OCI-LY1 (cell line): Measurements from ENCODE around the gene ZNF471.

Experiments used
- H2AFZ ChIP-seq: fragments of 200-600 bp; sonication (generic), shearing (Covaris generic); 2 replicates; pipeline ENCODE4 v1.6.0; 2014; ENCODE audit warnings: antibody characterized with exemption, mild to moderate bottlenecking, low read length
- H3F3A ChIP-seq: fragments of 200-600 bp; sonication (generic), shearing (Covaris generic); 2 replicates; pipeline ENCODE4 v1.6.0; 2014; ENCODE audit warnings: mild to moderate bottlenecking, antibody characterized with exemption, low read length, moderate library complexity; ENCODE audit not compliant: insufficient read depth
- H3K27ac ChIP-seq: fragments of 200-600 bp; sonication (generic); 2 replicates; pipeline ENCODE4 v1.5.1; 2014; ENCODE audit warnings: low read length, mixed run types, mild to moderate bottlenecking, low read depth; ENCODE audit not compliant: poor library complexity, severe bottlenecking
- H3K27me3 ChIP-seq: fragments of 200-600 bp; sonication (generic); 2 replicates; pipeline ENCODE4 v1.6.0; 2014; ENCODE audit warnings: antibody characterized with exemption, mild to moderate bottlenecking, low read length, moderate library complexity; ENCODE audit not compliant: insufficient read depth
- H3K36me3 ChIP-seq: fragments of 200-600 bp; sonication (generic); 2 replicates; pipeline ENCODE4 v1.6.1; 2014; ENCODE audit warnings: mild to moderate bottlenecking, antibody characterized with exemption, low read length, moderate library complexity, mixed read lengths; ENCODE audit not compliant: insufficient read depth
- H3K4me1 ChIP-seq: fragments of 200-600 bp; sonication (generic); 2 replicates; pipeline ENCODE4 v1.5.1; 2014; ENCODE audit warnings: mild to moderate bottlenecking, low read length, moderate library complexity; ENCODE audit not compliant: insufficient read depth, severe bottlenecking
- H3K4me2 ChIP-seq: fragments of 200-600 bp; sonication (generic), shearing (Covaris generic); 2 replicates; pipeline ENCODE4 v1.6.1; 2014; ENCODE audit warnings: low read length
- H3K4me3 ChIP-seq: fragments of 200-600 bp; sonication (generic); 2 replicates; pipeline ENCODE4 v1.5.1; 2014; ENCODE audit warnings: low read length, low read depth, mild to moderate bottlenecking, mixed read lengths; ENCODE audit not compliant: poor library complexity, severe bottlenecking
- H3K79me2 ChIP-seq: fragments of 200-600 bp; shearing (Covaris generic); 2 replicates; pipeline ENCODE4 v1.6.1; 2016; ENCODE audit warnings: mixed run types, low read length, mixed read lengths; ENCODE audit not compliant: insufficient read depth
- H3K9ac ChIP-seq: fragments of 200-600 bp; sonication (generic), shearing (Covaris generic); 2 replicates; pipeline ENCODE4 v1.6.1; 2014; ENCODE audit warnings: mild to moderate bottlenecking, low read length, mixed read lengths
- H3K9me2 ChIP-seq: fragments of 200-600 bp; sonication (generic), shearing (Covaris generic); 2 replicates; pipeline ENCODE4 v1.6.1; 2014; ENCODE audit warnings: low read depth, mild to moderate bottlenecking, low read length, mixed read lengths
- H3K9me3 ChIP-seq: fragments of 200-600 bp; shearing (Covaris generic); 2 replicates; pipeline ENCODE4 v1.6.1; 2014; ENCODE audit warnings: low read length, mixed read lengths
- H4K20me1 ChIP-seq: fragments of 200-600 bp; sonication (generic), shearing (Covaris generic); 2 replicates; pipeline ENCODE4 v1.6.0; 2016; ENCODE audit warnings: mild to moderate bottlenecking, low read length; ENCODE audit not compliant: insufficient read depth
- CTCF ChIP-seq: fragments of 200-600 bp; sonication (generic), shearing (Covaris generic); IDR thresholded peaks from 2 replicates; pipeline ENCODE4 v1.5.1; 2017; ENCODE audit warnings: mild to moderate bottlenecking, antibody characterized with exemption, low read length, moderate library complexity, mixed read lengths
- EZH2 ChIP-seq: fragments of 200-600 bp; sonication (generic), shearing (Covaris generic); IDR thresholded peaks from 2 replicates; pipeline ENCODE4 v1.8.0; 2017; ENCODE audit warnings: borderline replicate concordance, mixed run types, mild to moderate bottlenecking, antibody characterized with exemption, low read length, moderate library complexity, mixed read lengths

Gene ZNF471

GRCh38 chr19:56507446-56508289, at the start of gene ZNF471:
Gene ZNF471 (plus strand): TSS chr19:56507855. CDS start chr19:56511572, 3,717 bp downstream.
- H3K27me3 ChIP-seq = no peaks in the 10 kb centered on the region
- H3K27ac ChIP-seq = no peak within 1 kb of the TSS
- no peaks in the 10 kb centered on the region for H3K4me1 ChIP-seq
- H3K4me2 ChIP-seq = no peak within 1 kb of the TSS
- H3K9ac ChIP-seq = no peak within 1 kb of the TSS
- no peaks in the 10 kb centered on the region for H3K79me2 ChIP-seq
- no peak within 1 kb of the TSS for H3K4me3 ChIP-seq
- H2AFZ ChIP-seq = no peak within 1 kb of the TSS
- no peaks in the 10 kb centered on the region for H3K9me3 ChIP-seq
- no peak for TF ChIP-seq EZH2
- no peak for TF ChIP-seq CTCF
- H3K36me3 ChIP-seq = no peaks in the 10 kb centered on the region
- H3K9me2 ChIP-seq = no peaks in the 10 kb centered on the region
- H3F3A ChIP-seq = no peaks in the 10 kb centered on the region
- H4K20me1 ChIP-seq = no peaks in the 10 kb centered on the region

DNA sequence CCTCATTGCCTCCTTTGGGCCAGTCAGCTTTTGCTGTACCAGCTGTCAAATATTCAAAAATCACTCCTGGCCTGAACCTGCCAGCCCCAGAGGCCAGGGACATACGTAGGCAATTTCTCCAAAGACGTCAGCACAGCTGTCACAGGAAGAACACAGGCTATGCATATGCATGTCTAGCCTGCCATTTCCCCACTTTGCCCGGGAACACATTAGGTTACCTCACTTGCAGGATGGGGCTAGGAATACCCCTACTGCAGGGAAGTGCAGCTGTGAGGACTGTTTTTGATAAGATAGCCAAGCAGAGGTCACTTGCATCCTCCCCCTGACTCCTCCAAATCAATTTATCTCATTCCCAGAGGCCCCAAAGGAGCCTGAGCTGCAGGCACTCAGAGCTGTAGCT, 33.3 kb upstream of the ZNF471 start:
- H3K4me1 ChIP-seq = no peaks in the 10 kb centered on the region
- H3K4me2 ChIP-seq = no peak overlapping the region
- H3K9ac ChIP-seq = no peak overlapping the region
- H3K9me2 ChIP-seq = no peaks in the 10 kb centered on the region
- H4K20me1 ChIP-seq = no peaks in the 10 kb centered on the region
- H3K9me3 ChIP-seq = no peaks in the 10 kb centered on the region
- H3K4me3 ChIP-seq = no peak overlapping the region
- H2AFZ ChIP-seq = no peak overlapping the region
- H3K27ac ChIP-seq = no peak overlapping the region
- no peak for TF ChIP-seq CTCF
- TF ChIP-seq EZH2 = no peak
- no peaks in the 10 kb centered on the region for H3K79me2 ChIP-seq
- H3K36me3 ChIP-seq = no peaks in the 10 kb centered on the region
- no peaks in the 10 kb centered on the region for H3F3A ChIP-seq
- no peaks in the 10 kb centered on the region for H3K27me3 ChIP-seq

- Histone ChIP-seq H3K9me3 (no peaks in the 10 kb centered on the region), H3K27me3 (no peaks in the 10 kb centered on the region), H3K79me2 (no peaks in the 10 kb centered on the region), H2AFZ (no peak overlapping the region), H3K36me3 (no peaks in the 10 kb centered on the region), H3K4me3 (no peak overlapping the region), H3K9ac (no peak overlapping the region), H4K20me1 (no peaks in the 10 kb centered on the region), H3K4me1 (no peaks in the 10 kb centered on the region), H3K4me2 (no peak overlapping the region), H3K27ac (no peak overlapping the region), H3F3A (no peaks in the 10 kb centered on the region), H3K9me2 (no peaks in the 10 kb centered on the region)
- no peak for TF ChIP-seq CTCF
- no peak for TF ChIP-seq EZH2
These were observed 31.6 kb upstream of the ZNF471 start for GRCh38 chr19:56476093-56476492.
